ENCODE results near the gene SLC9A2. TPM values are rescaled to one million over a fixed set of nuclear protein-coding genes. Genes with fewer than 3 reads are reported as not detected.

Gene SLC9A2
- total RNA-seq, 3 donors from 2014 or later (not counting 1 experiment from before 2014, with no cell fraction given), result not detected

GRCh38 chr2:102657770-102658169 lies 38.4 kb downstream of the SLC9A2 start:
- H3K4me3 ChIP-seq (ENCODE audit: low read length), result no peak overlapping the region
- no peak for TF ChIP-seq CTCF (IDR thresholded peaks at IDR 0.05)
- Mint-ChIP-seq H3K9me3 (no peaks in the 10 kb centered on the region), H3K27ac (no peak overlapping the region), H3K4me3 (no peak overlapping the region), H3K4me1 (peaks cover 6% of the 10 kb centered on the region in 2 donors), H3K36me3 (no peaks in the 10 kb centered on the region), H3K27me3 (ENCODE audit: low read depth in 2 of 2) (peaks cover 12 to 29% of the 10 kb centered on the region in 2 donors)
- ATAC-seq (no peak), DNase-seq (no peak)
- 91% methylated on average over 7 of the region's 7 CpGs for WGBS (ENCODE audit: insufficient coverage)
- no peaks in the 10 kb centered on the region for H3K4me1 ChIP-seq (ENCODE audit: control insufficient read depth, insufficient read depth, low read length)
- peaks cover 3% of the 10 kb centered on the region for H3K27me3 ChIP-seq (ENCODE audit: control insufficient read depth, insufficient read depth, low read length)
- H3K27ac ChIP-seq (ENCODE audit: low read length), result no peak overlapping the region
- intact Hi-C loops (cut with micrococcal nuclease), result no loop called here
- H3K36me3 ChIP-seq (ENCODE audit: control insufficient read depth, insufficient read depth, low read length), result no peaks in the 10 kb centered on the region
- no peaks in the 10 kb centered on the region for H3K9me3 ChIP-seq (ENCODE audit: control insufficient read depth, insufficient read depth, low read length)

GRCh38 chr2:102660070-102660469 lies 40.7 kb downstream of the SLC9A2 start:
- DNase-seq, result no peak
- peaks cover 9 to 10% of the 10 kb centered on the region in 2 donors for H3K4me1 Mint-ChIP-seq
- TF ChIP-seq CTCF (IDR thresholded peaks at IDR 0.05), result no peak
- no peak overlapping the region for H3K27ac ChIP-seq (ENCODE audit: low read length)
- no peak overlapping the region for H3K4me3 Mint-ChIP-seq
- peaks cover 3% of the 10 kb centered on the region for H3K27me3 ChIP-seq (ENCODE audit: control insufficient read depth, insufficient read depth, low read length)
- H3K27ac Mint-ChIP-seq, result no peak overlapping the region
- H3K27me3 Mint-ChIP-seq (ENCODE audit: low read depth in 2 of 2), result peaks cover 7 to 24% of the 10 kb centered on the region in 2 donors
- no peaks in the 10 kb centered on the region for H3K9me3 Mint-ChIP-seq
- intact Hi-C loops (cut with micrococcal nuclease), result no loop called here
- no peak for ATAC-seq
- no peaks in the 10 kb centered on the region for H3K36me3 Mint-ChIP-seq
- H3K4me3 ChIP-seq (ENCODE audit: low read length), result no peak overlapping the region
- no peaks in the 10 kb centered on the region for H3K36me3 ChIP-seq (ENCODE audit: control insufficient read depth, insufficient read depth, low read length)
- 36% methylated on average over 2 of the region's 2 CpGs for WGBS (ENCODE audit: insufficient coverage)
- no peaks in the 10 kb centered on the region for H3K9me3 ChIP-seq (ENCODE audit: control insufficient read depth, insufficient read depth, low read length)
- no peaks in the 10 kb centered on the region for H3K4me1 ChIP-seq (ENCODE audit: control insufficient read depth, insufficient read depth, low read length)

GRCh38 chr2:102660574-102660973 lies 41.2 kb downstream of the SLC9A2 start:
- H3K27ac Mint-ChIP-seq, result no peak overlapping the region
- peaks cover 7 to 24% of the 10 kb centered on the region in 2 donors for H3K27me3 Mint-ChIP-seq (ENCODE audit: low read depth in 2 of 2)
- Histone ChIP-seq H3K36me3 (ENCODE audit: control insufficient read depth, insufficient read depth, low read length) (no peaks in the 10 kb centered on the region), H3K4me3 (ENCODE audit: low read length) (no peak overlapping the region), H3K27me3 (ENCODE audit: control insufficient read depth, insufficient read depth, low read length) (peaks cover 3% of the 10 kb centered on the region), H3K4me1 (ENCODE audit: control insufficient read depth, insufficient read depth, low read length) (no peaks in the 10 kb centered on the region), H3K27ac (ENCODE audit: low read length) (no peak overlapping the region), H3K9me3 (ENCODE audit: control insufficient read depth, insufficient read depth, low read length) (no peaks in the 10 kb centered on the region)
- H3K9me3 Mint-ChIP-seq, result no peaks in the 10 kb centered on the region
- H3K4me1 Mint-ChIP-seq, result peaks cover 9 to 10% of the 10 kb centered on the region in 2 donors
- intact Hi-C loops (cut with micrococcal nuclease), result no loop called here
- ATAC-seq, result no peak
- no peak for TF ChIP-seq CTCF (IDR thresholded peaks at IDR 0.05)
- no peak overlapping the region for H3K4me3 Mint-ChIP-seq
- WGBS (ENCODE audit: insufficient coverage), result 95% methylated on average over 5 of the region's 6 CpGs
- DNase-seq, result no peak
- H3K36me3 Mint-ChIP-seq, result no peaks in the 10 kb centered on the region

GRCh38 chr2:102661846-102662245 lies 42.5 kb downstream of the SLC9A2 start:
- intact Hi-C loops (cut with micrococcal nuclease), result no loop called here
- Mint-ChIP-seq H3K27me3 (ENCODE audit: low read depth in 2 of 2) (peaks cover 7 to 24% of the 10 kb centered on the region in 2 donors), H3K36me3 (no peaks in the 10 kb centered on the region), H3K9me3 (no peaks in the 10 kb centered on the region), H3K4me1 (peaks cover 9 to 10% of the 10 kb centered on the region in 2 donors), H3K4me3 (no peak overlapping the region), H3K27ac (no peak overlapping the region)
- no peak overlapping the region for H3K27ac ChIP-seq (ENCODE audit: low read length)
- WGBS (ENCODE audit: insufficient coverage), result 92% methylated on average over 4 of the region's 5 CpGs
- H3K36me3 ChIP-seq (ENCODE audit: control insufficient read depth, insufficient read depth, low read length), result no peaks in the 10 kb centered on the region
- TF ChIP-seq CTCF (IDR thresholded peaks at IDR 0.05), result no peak
- no peaks in the 10 kb centered on the region for H3K9me3 ChIP-seq (ENCODE audit: control insufficient read depth, insufficient read depth, low read length)
- peaks cover 3% of the 10 kb centered on the region for H3K27me3 ChIP-seq (ENCODE audit: control insufficient read depth, insufficient read depth, low read length)
- DNase-seq (no peak), ATAC-seq (no peak)
- H3K4me1 ChIP-seq (ENCODE audit: control insufficient read depth, insufficient read depth, low read length), result no peaks in the 10 kb centered on the region
- H3K4me3 ChIP-seq (ENCODE audit: low read length), result no peak overlapping the region

Data from natural killer cell (primary cell).